Lower lobe of right lung (tissue), 2 donors: Measurements from ENCODE around the gene HES7. TPM values are rescaled to one million over a fixed set of nuclear protein-coding genes. Genes with fewer than 3 reads are reported as not detected.
A peak's percentile ranks its signal among the peaks of the same experiment; 100 is the strongest.

Experiments
- ATAC-seq, 2 donors: fragments of 200-7000 bp; cut with Tn5 transposase; one replicate each; pipeline ENCODE4 v1.9.1; 2020 to 2022; ENCODE audit warnings: mild to moderate bottlenecking in 2 of 2, moderate library complexity in 2 of 2
- DNase-seq: peaks from one replicate; pipeline ENCODE4 v3.0.0-alpha.2; 2020
- H3K27ac ChIP-seq: fragments of 200-600 bp; one replicate; pipeline ENCODE4 v1.8.0; 2022
- H3K27me3 ChIP-seq: fragments of 200-600 bp; one replicate; pipeline ENCODE4 v1.8.0; 2022; ENCODE audit warnings: low read depth
- H3K36me3 ChIP-seq: fragments of 200-600 bp; one replicate; pipeline ENCODE4 v1.8.0; 2022; ENCODE audit warnings: mild to moderate bottlenecking
- H3K4me1 ChIP-seq: fragments of 200-600 bp; one replicate; pipeline ENCODE4 v1.8.0; 2022
- H3K4me3 ChIP-seq: fragments of 200-600 bp; one replicate; pipeline ENCODE4 v1.8.0; 2022; ENCODE audit warnings: mild to moderate bottlenecking
- H3K9me3 ChIP-seq: fragments of 200-600 bp; one replicate; pipeline ENCODE4 v1.8.0; 2022
- CTCF ChIP-seq: fragments of 200-600 bp; IDR thresholded peaks from one replicate; pipeline ENCODE4 v1.8.0; 2022; ENCODE audit warnings: antibody characterized with exemption, mild to moderate bottlenecking
- intact Hi-C: fragments of 100-400 bp; cut with DNase I; formaldehyde crosslinking; loops from one replicate; pipeline ENCODE4 v1.11.0; 2022
- total RNA-seq: library from RNA; stranded (reverse); fragmentation: NEBNext Ultra II Directional; extraction: Animal tissue kit (Norgen Biotek cat#: 25700); gene quantifications from one replicate; pipeline ENCODE4 v1.2.1, GENCODE V29; 2021
- donor health status: DM: no; HTN: yes; CAD: no; lungs with severe emphysema.

Gene HES7
- total RNA-seq, 1 donor from 2014 or later = 0.21 TPM

- Histone ChIP-seq H3K4me1 (peaks cover 31% of the 10 kb centered on the region), H3K27me3 (no peaks in the 10 kb centered on the region), H3K4me3 (no peak overlapping the region), H3K9me3 (no peaks in the 10 kb centered on the region), H3K36me3 (peaks cover 82% of the 10 kb centered on the region), H3K27ac (no peak overlapping the region)
- ATAC-seq = no peak
- peak; percentile 46 for DNase-seq
- TF ChIP-seq CTCF = no peak
- intact Hi-C loops = no loop called here
Measured at GRCh38 chr17:8142158-8142886, 18.4 kb upstream of the HES7 start.

- Histone ChIP-seq H3K9me3 (no peaks in the 10 kb centered on the region), H3K27me3 (no peaks in the 10 kb centered on the region), H3K4me1 (peaks cover 31% of the 10 kb centered on the region), H3K36me3 (peaks cover 76% of the 10 kb centered on the region), H3K4me3 (no peak overlapping the region), H3K27ac (no peak overlapping the region)
- intact Hi-C loops = no loop called here
- ATAC-seq (no peak), DNase-seq (peak; percentile 48)
- no peak for TF ChIP-seq CTCF
Measured at GRCh38 chr17:8141741-8142140, 17.8 kb upstream of the HES7 start.

- Histone ChIP-seq H3K36me3 (peaks cover 69% of the 10 kb centered on the region), H3K27ac (peak overlapping the region; percentile 3), H3K27me3 (no peaks in the 10 kb centered on the region), H3K4me1 (peaks cover 31% of the 10 kb centered on the region), H3K9me3 (no peaks in the 10 kb centered on the region), H3K4me3 (no peak overlapping the region)
- ATAC-seq (no peak), DNase-seq (peak; percentile 42)
- intact Hi-C loops = no loop called here
- no peak for TF ChIP-seq CTCF
Measured at GRCh38 chr17:8141045-8141444, 17.1 kb upstream of the HES7 start.

- H3K27me3 ChIP-seq = no peaks in the 10 kb centered on the region
- intact Hi-C loops = no loop called here
- peak overlapping the region; percentile 24 for H3K27ac ChIP-seq
- H3K4me1 ChIP-seq = peaks cover 31% of the 10 kb centered on the region
- no peak for TF ChIP-seq CTCF
- no peaks in the 10 kb centered on the region for H3K9me3 ChIP-seq
- H3K36me3 ChIP-seq = peaks cover 62% of the 10 kb centered on the region
- ATAC-seq = no peak
- peak; percentile 56 for DNase-seq
- no peak overlapping the region for H3K4me3 ChIP-seq
Measured at GRCh38 chr17:8140065-8141029, 16.4 kb upstream of the HES7 start.

- Histone ChIP-seq H3K9me3 (no peaks in the 10 kb centered on the region), H3K4me3 (peak overlapping the region; percentile 39), H3K4me1 (peaks cover 31% of the 10 kb centered on the region), H3K27me3 (no peaks in the 10 kb centered on the region), H3K27ac (peak overlapping the region; percentile 69), H3K36me3 (peaks cover 47% of the 10 kb centered on the region)
- intact Hi-C loops = no loop called here
- peak; percentile 93 to 94 for ATAC-seq
- peak; percentile 87 for TF ChIP-seq CTCF
- DNase-seq = peak; percentile 95
Measured at GRCh38 chr17:8138672-8139371, 14.9 kb upstream of the HES7 start.
